IPS-20b (cell line): Measurements from ENCODE around the gene GUCY2C.
A peak's percentile ranks its signal among the peaks of the same experiment; 100 is the strongest.
"Not testable (repeated sequence)": the region's sequence is repeated elsewhere in the genome, so short reads cannot be mapped to it uniquely, and the experiment has no call there.

Experiments
- H3K27ac ChIP-seq: one replicate; pipeline ENCODE4 v1.5.1; 2013; ENCODE audit warnings: low read length
- H3K27me3 ChIP-seq: 2 replicates; pipeline ENCODE4 v1.6.1; 2013; ENCODE audit warnings: mild to moderate bottlenecking, low read length, inconsistent platforms; ENCODE audit not compliant: insufficient read depth
- H3K36me3 ChIP-seq: 2 replicates; pipeline ENCODE4 v1.6.1; 2013; ENCODE audit warnings: low read depth, mild to moderate bottlenecking, inconsistent platforms, low read length, moderate library complexity; ENCODE audit not compliant: insufficient read depth
- H3K4me1 ChIP-seq: 2 replicates; pipeline ENCODE4 v1.6.1; 2013; ENCODE audit warnings: mild to moderate bottlenecking, control low read depth, inconsistent platforms, low read length, moderate library complexity; ENCODE audit not compliant: insufficient read depth
- H3K4me3 ChIP-seq: 2 replicates; pipeline ENCODE4 v1.5.1; 2013; ENCODE audit warnings: mild to moderate bottlenecking, low read length, inconsistent platforms
- H3K9ac ChIP-seq: 2 replicates; pipeline ENCODE4 v1.6.1; 2013; ENCODE audit warnings: low read depth, mild to moderate bottlenecking, inconsistent platforms, low read length, moderate library complexity
- H3K9me3 ChIP-seq: 2 replicates; pipeline ENCODE4 v1.6.1; 2013; ENCODE audit warnings: mild to moderate bottlenecking, low read depth, low read length, inconsistent platforms; ENCODE audit not compliant: insufficient read depth

GUCY2C gene

GRCh38 chr12:14696265-14696741, at the start of gene GUCY2C:
TSS of gene GUCY2C (minus strand) at chr12:14696599. CDS start at chr12:14696448, 151 bp downstream.
- no peak within 1 kb of the TSS for H3K9ac ChIP-seq

DNA sequence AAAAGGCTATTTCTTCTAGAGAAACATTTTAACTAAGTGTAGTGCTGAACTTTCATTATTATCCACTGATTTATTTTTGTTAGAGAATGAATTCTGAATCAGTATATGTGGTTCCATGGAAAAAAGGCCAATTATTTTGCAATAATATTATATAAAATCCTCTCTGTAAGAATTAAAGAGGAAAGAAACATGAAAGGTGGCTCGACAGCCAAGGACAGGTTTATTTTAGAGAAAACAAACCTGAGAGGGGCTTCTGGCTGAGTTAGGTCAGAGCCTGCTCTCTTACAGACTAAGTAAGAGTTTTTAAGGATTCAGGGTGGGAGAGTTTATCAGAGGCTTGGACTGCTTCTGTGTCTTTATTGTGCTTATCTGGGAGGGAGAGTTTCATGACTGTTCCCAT, 46.7 kb upstream of the GUCY2C start:
- no peak overlapping the region for H3K27ac ChIP-seq
- no peaks in the 10 kb centered on the region for H3K4me1 ChIP-seq
- H3K9me3 ChIP-seq = peaks cover 20% of the 10 kb centered on the region; the same call in 1 of the 2 replicates
- no peak overlapping the region for H3K9ac ChIP-seq
- no peaks in the 10 kb centered on the region for H3K36me3 ChIP-seq
- no peaks in the 10 kb centered on the region for H3K27me3 ChIP-seq
- no peak overlapping the region for H3K4me3 ChIP-seq

More at GRCh38 chr12:14696265-14696741, at the start of gene GUCY2C:
- Histone ChIP-seq H3K4me1 (peaks cover 5% of the 10 kb centered on the region; the same call in 1 of the 2 replicates), H3K27ac (no peak within 1 kb of the TSS), H3K36me3 (peaks cover 26% of the 10 kb centered on the region), H3K27me3 (no peaks in the 10 kb centered on the region), H3K9me3 (no peaks in the 10 kb centered on the region), H3K4me3 (no peak within 1 kb of the TSS)

DNA sequence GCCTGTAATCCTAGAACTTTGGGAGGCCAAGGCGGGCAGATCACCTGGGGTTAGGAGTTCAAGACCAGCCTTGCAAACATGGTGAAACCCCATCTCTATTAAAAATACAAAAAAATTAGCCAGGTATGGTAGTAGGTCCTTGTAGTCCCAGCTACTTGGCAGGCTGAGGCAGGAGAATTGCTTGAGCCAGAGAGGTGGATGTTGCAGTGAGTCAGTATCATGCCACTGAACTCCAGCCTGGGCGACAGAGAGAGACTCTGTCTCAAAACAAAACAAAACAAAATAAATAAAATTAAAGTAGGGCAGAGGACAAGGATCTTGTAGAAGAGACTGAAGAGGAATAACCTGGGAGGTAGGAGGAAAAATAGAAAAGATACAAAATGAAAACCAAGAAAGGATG, 45.5 kb upstream of the GUCY2C start:
- H3K36me3 ChIP-seq = no peaks in the 10 kb centered on the region
- H3K27me3 ChIP-seq = no peaks in the 10 kb centered on the region
- peaks cover 16% of the 10 kb centered on the region; the same call in 1 of the 2 replicates for H3K9me3 ChIP-seq
- no peak overlapping the region for H3K9ac ChIP-seq
- no peaks in the 10 kb centered on the region for H3K4me1 ChIP-seq
- H3K4me3 ChIP-seq = no peak overlapping the region
- no peak overlapping the region for H3K27ac ChIP-seq

- no peaks in the 10 kb centered on the region for H3K4me1 ChIP-seq
- no peaks in the 10 kb centered on the region for H3K36me3 ChIP-seq
- no peak overlapping the region for H3K9ac ChIP-seq
- no peak overlapping the region for H3K4me3 ChIP-seq
- no peaks in the 10 kb centered on the region for H3K27me3 ChIP-seq
- no peak overlapping the region for H3K27ac ChIP-seq
- peaks cover 16% of the 10 kb centered on the region; the same call in 1 of the 2 replicates for H3K9me3 ChIP-seq
These were observed 44.8 kb upstream of the GUCY2C start for GRCh38 chr12:14741153-14741552.

- H3K9me3 ChIP-seq, H3K27ac ChIP-seq, H3K4me3 ChIP-seq, H3K36me3 ChIP-seq, H3K27me3 ChIP-seq, H3K9ac ChIP-seq, H3K4me1 ChIP-seq: not testable (repeated sequence)
These were observed 40.0 kb upstream of the GUCY2C start for GRCh38 chr12:14736441-14736840.

DNA sequence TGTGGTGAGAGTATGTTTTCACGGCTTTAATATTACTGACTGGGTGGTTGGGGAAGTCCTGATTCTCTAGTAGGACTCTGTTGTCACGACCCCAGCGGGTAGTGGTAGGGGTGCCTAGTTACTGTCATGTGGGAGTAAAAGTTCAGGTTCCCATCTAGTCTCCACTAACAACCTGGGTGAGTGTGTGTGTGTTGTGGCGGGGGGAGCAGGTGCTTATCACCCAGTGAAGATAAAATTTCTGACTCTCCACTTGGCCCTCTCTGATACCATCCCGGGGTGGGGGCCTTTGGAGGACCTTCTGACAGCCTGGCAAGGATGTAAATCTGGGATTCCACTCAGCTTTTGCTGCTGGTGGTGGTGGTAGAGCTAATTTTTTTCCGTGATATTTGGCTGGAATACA, 35.4 kb upstream of the GUCY2C start:
- Histone ChIP-seq H3K4me1 (no peaks in the 10 kb centered on the region), H3K27me3 (no peaks in the 10 kb centered on the region), H3K9me3 (no peaks in the 10 kb centered on the region), H3K27ac (no peak overlapping the region), H3K9ac (no peak overlapping the region), H3K36me3 (no peaks in the 10 kb centered on the region), H3K4me3 (no peak overlapping the region)

DNA sequence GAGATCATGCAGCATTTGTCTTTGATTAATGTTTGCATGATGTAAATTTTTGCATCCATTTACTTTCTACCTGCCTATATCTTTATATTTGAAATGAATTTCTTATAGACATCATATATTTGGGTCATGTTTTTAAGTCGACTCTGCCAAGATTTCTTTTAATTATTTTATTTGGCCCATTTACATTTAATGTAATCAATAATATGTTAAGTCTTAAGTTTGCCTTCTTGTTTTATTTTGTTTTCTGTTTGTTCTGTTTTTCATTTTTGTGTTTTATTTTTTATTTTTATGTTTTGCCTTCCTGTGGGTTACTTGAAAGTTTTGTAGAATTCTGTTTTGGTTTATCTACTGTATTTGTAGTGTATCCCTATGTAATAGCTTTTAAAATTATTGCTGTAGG, 33.2 kb upstream of the GUCY2C start:
- no peak overlapping the region for H3K9ac ChIP-seq
- H3K36me3 ChIP-seq = no peaks in the 10 kb centered on the region
- H3K27me3 ChIP-seq = no peaks in the 10 kb centered on the region
- H3K27ac ChIP-seq = no peak overlapping the region
- H3K4me3 ChIP-seq = no peak overlapping the region
- no peaks in the 10 kb centered on the region for H3K4me1 ChIP-seq
- no peaks in the 10 kb centered on the region for H3K9me3 ChIP-seq

- Histone ChIP-seq H3K9ac (no peak overlapping the region), H3K4me3 (no peak overlapping the region), H3K27me3 (no peaks in the 10 kb centered on the region), H3K4me1 (no peaks in the 10 kb centered on the region), H3K9me3 (0 out of 2 replicates have a peak, but pooled peaks cover 6% of the 10 kb centered on the region), H3K27ac (no peak overlapping the region), H3K36me3 (no peaks in the 10 kb centered on the region)
These were observed 27.4 kb upstream of the GUCY2C start for GRCh38 chr12:14723763-14724162.

DNA sequence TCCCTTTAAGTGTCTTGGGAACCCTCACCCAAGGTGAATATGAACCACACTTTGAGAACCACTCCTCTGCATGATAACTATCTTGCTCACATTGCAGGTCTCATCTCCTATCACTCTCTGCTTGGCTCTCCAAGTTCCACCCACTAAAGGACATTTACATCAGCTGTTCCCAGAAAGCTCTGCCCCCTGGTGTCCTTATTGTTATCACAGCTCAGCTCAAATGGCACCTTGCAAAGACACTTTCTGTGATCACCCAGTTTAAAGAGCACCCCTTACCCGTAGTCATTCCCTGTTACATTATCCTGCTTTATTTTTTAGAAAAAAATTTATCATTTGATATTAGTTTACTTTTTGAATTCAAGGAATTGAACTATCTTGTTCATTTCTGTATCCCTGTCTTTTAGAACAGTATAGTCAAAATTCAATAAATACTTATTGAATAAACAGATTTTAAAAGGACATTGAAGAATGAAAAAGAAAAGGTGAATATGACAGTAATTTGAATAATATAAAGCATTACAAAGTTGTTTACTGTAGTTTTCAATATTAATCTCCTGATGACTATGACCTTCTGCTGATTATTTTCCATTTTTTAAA, 20.5 kb upstream of the GUCY2C start:
- Histone ChIP-seq H3K27me3 (no peaks in the 10 kb centered on the region), H3K4me3 (no peak overlapping the region), H3K27ac (no peak overlapping the region), H3K9ac (no peak overlapping the region), H3K9me3 (no peaks in the 10 kb centered on the region), H3K4me1 (peaks cover 35% of the 10 kb centered on the region), H3K36me3 (no peaks in the 10 kb centered on the region)

GRCh38 chr12:14714437-14714836, 18.0 kb upstream of the GUCY2C start:
- H3K4me3 ChIP-seq = peak overlapping the region; percentile 23; the same call in 1 of the 2 replicates
- no peaks in the 10 kb centered on the region for H3K9me3 ChIP-seq
- H3K36me3 ChIP-seq = no peaks in the 10 kb centered on the region
- no peaks in the 10 kb centered on the region for H3K27me3 ChIP-seq
- peaks cover 50% of the 10 kb centered on the region for H3K4me1 ChIP-seq
- peak overlapping the region; percentile 36 for H3K27ac ChIP-seq
- peak overlapping the region; percentile 29; the same call in 1 of the 2 replicates for H3K9ac ChIP-seq

- no peaks in the 10 kb centered on the region; the same call in 1 of the 2 replicates for H3K36me3 ChIP-seq
- no peaks in the 10 kb centered on the region for H3K9me3 ChIP-seq
- H3K27ac ChIP-seq = peak overlapping the region; percentile 92
- H3K4me3 ChIP-seq = peak overlapping the region; percentile 64
- H3K4me1 ChIP-seq = peaks cover 44% of the 10 kb centered on the region
- H3K27me3 ChIP-seq = no peaks in the 10 kb centered on the region
- H3K9ac ChIP-seq = peak overlapping the region; percentile 29
These were observed 14.4 kb upstream of the GUCY2C start for GRCh38 chr12:14710632-14711320.
